ENCODE measurements around the gene GAS2L2.
"Not testable (repeated sequence)": the region's sequence is repeated elsewhere in the genome, so short reads cannot be mapped to it uniquely, and the experiment has no call there.

The GAS2L2 gene

GRCh38 chr17:35710950-35711349 is 42.1 kb downstream of the GAS2L2 start:
- no peak overlapping the region for H3K4me3 ChIP-seq (ENCODE audit: low read depth, low read length)
- TF ChIP-seq CTCF (conservative IDR thresholded peaks at IDR 0.05; ENCODE audit: low read depth, low read length), result no peak
- no peak for DNase-seq (ENCODE audit: low read depth)

- no peak for TF ChIP-seq CTCF (conservative IDR thresholded peaks at IDR 0.05; ENCODE audit: low read depth, low read length)
- H3K4me3 ChIP-seq (ENCODE audit: low read depth, low read length), result no peak overlapping the region
- peak; percentile 78 for DNase-seq (ENCODE audit: low read depth)
Measured at GRCh38 chr17:35709874-35710273, 43.2 kb downstream of the GAS2L2 start.

- no peak overlapping the region for H3K4me3 ChIP-seq (ENCODE audit: low read depth, low read length)
- TF ChIP-seq CTCF (conservative IDR thresholded peaks at IDR 0.05; ENCODE audit: low read depth, low read length), result no peak
- no peak for DNase-seq (ENCODE audit: low read depth)
Measured at GRCh38 chr17:35708951-35709350, 44.1 kb downstream of the GAS2L2 start.

GRCh38 chr17:35708149-35708548 is 44.9 kb downstream of the GAS2L2 start:
- peak; percentile 43 for DNase-seq (ENCODE audit: low read depth)
- H3K4me3 ChIP-seq (ENCODE audit: low read depth, low read length), result no peak overlapping the region
- no peak for TF ChIP-seq CTCF (conservative IDR thresholded peaks at IDR 0.05; ENCODE audit: low read depth, low read length)

- no peak for DNase-seq (ENCODE audit: low read depth)
- no peak overlapping the region for H3K4me3 ChIP-seq (ENCODE audit: low read depth, low read length)
- no peak for TF ChIP-seq CTCF (conservative IDR thresholded peaks at IDR 0.05; ENCODE audit: low read depth, low read length)
Measured at GRCh38 chr17:35705705-35706104, 47.3 kb downstream of the GAS2L2 start.

GRCh38 chr17:35705230-35705629 is 47.8 kb downstream of the GAS2L2 start:
- no peak for TF ChIP-seq CTCF (conservative IDR thresholded peaks at IDR 0.05; ENCODE audit: low read depth, low read length)
- no peak overlapping the region for H3K4me3 ChIP-seq (ENCODE audit: low read depth, low read length)
- no peak for DNase-seq (ENCODE audit: low read depth)

DNA sequence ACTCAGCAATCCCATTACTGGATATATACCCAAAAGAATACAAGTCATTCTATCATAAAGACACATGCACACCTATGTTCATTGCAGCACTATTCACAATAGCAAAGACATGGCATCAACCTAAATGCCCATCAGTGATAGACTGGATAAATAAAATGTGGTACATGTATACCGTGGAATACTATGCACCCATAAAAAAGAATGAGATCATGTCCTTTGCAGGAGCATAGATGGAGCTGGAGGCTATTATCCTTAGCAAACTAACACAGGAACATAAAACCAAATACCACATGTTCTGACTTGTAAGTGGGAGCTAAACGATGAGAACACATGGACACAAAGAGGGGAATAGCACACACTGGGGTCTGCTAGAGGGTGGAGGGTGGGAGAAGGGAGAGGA is 49.7 kb downstream of the GAS2L2 start:
- not testable (repeated sequence) for DNase-seq (ENCODE audit: low read depth); H3K4me3 ChIP-seq (ENCODE audit: low read depth, low read length)

GRCh38 chr17:35701491-35701890 is 51.5 kb downstream of the GAS2L2 start:
- no peak for TF ChIP-seq CTCF (conservative IDR thresholded peaks at IDR 0.05; ENCODE audit: low read depth, low read length)
- no peak for DNase-seq (ENCODE audit: low read depth)
- H3K4me3 ChIP-seq (ENCODE audit: low read depth, low read length), result no peak overlapping the region

Measured in choroid plexus epithelial cell (primary cell).